Measurements from ENCODE around the gene ZNF431. TPM values are rescaled to one million over a fixed set of nuclear protein-coding genes. Genes with fewer than 3 reads are reported as not detected.
"Not testable (repeated sequence)": the region's sequence is repeated elsewhere in the genome, so short reads cannot be mapped to it uniquely, and the experiment has no call there.

The ZNF431 gene
- total RNA-seq, 4 donors from 2014 or later = 20.4 to 49.0 (median 27.4) TPM

DNA sequence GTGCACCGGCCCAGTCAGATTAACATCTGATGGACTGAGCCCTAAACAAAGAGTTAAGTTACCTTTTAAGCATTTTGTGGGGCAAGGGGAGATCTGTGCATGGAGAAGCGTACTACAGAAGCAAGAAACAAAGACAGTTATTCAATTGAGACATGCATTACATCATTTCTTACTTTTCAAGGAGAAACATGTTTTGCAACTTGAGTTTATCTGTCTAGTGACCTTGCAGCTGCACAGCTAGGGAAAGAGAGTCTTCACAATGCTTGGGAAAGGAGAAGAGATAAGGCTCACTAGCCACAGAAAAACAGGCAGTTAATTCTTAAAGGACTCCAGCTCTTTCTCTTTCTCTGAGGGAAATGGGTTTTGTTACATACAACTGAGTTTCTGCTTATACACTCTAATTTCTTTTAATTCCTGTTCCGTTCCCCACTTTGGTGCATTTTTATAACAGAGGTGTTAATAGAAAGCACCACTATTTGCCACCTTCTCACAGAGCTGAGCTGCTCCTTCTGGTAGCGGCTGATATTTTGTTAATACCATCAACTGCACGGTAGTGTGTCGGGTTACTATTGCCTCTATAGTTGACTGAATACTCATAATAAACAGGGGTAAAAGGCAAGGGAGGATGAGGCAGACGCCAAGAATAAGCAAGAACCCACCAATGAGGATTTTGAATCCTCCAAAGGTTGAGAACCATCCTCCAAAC is 55.9 kb downstream of the ZNF431 start:
- no peak for DNase-seq (ENCODE audit: low spot score in 2 of 2)
- WGBS, 2 donors = 66 to 67% methylated on average over 7 of the region's 7 CpGs
- intact Hi-C loops (cut with DNase I; ENCODE audit: low total_unique reads) = no loop called here
- TF ChIP-seq POLR2A (IDR thresholded peaks at IDR 0.05) = no peak
- no peak for TF ChIP-seq CTCF (IDR thresholded peaks at IDR 0.05)
- no peak overlapping the region for H3K4me3 ChIP-seq (ENCODE audit: low read depth, poor library complexity, severe bottlenecking)

DNA sequence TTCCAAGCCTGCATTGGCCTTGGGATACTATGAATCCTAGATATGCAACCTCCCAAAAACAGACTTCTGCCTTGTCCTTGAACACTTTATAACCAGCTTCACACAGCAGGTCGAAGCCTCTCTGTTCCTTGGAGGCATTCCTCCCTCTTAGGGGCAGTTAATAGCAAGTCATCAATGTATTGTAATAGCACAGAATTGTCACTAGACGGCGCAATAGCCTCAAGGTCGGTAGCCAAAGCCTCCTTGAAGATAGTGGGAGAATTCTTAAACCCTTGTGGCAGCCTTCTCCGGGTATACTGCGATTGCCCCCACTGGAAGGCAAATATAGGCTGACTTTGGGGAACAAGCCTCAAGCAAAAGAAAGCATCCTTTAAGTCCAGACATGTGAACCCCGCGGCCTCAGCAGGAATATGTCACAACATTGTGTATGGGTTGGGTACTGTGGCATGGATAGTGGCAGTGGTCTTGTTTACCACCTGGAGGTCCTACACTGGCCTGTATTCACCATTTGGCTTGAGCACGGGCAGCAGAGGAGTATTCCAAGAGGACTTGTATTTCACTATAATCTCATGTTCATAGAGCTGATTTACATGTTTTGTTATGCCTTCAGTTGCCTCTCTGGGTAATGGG is 61.1 kb downstream of the ZNF431 start:
- TF ChIP-seq CTCF (IDR thresholded peaks at IDR 0.05) (no peak), POLR2A (IDR thresholded peaks at IDR 0.05) (no peak)
- intact Hi-C loops (cut with DNase I; ENCODE audit: low total_unique reads) = no loop called here
- DNase-seq (ENCODE audit: low spot score in 2 of 2) = no peak
- WGBS, 2 donors = 36 to 44% methylated on average over 9 of the region's 9 CpGs
- H3K4me3 ChIP-seq (ENCODE audit: low read depth, poor library complexity, severe bottlenecking) = no peak overlapping the region

- no peak for DNase-seq (ENCODE audit: low spot score in 2 of 2)
- no peak for TF ChIP-seq CTCF (IDR thresholded peaks at IDR 0.05)
- TF ChIP-seq POLR2A (IDR thresholded peaks at IDR 0.05) = no peak
- intact Hi-C loops (cut with DNase I; ENCODE audit: low total_unique reads) = no loop called here
- 38 to 42% methylated on average over 6 of the region's 6 CpGs for WGBS, 2 donors
- no peak overlapping the region for H3K4me3 ChIP-seq (ENCODE audit: low read depth, poor library complexity, severe bottlenecking)
Observed at GRCh38 chr19:21210037-21210621, 68.3 kb downstream of the ZNF431 start.

- H3K4me3 ChIP-seq (ENCODE audit: low read depth, poor library complexity, severe bottlenecking) = no peak overlapping the region
- DNase-seq (ENCODE audit: low spot score in 2 of 2) = no peak
- intact Hi-C loops (cut with DNase I; ENCODE audit: low total_unique reads) = no loop called here
- TF ChIP-seq POLR2A (IDR thresholded peaks at IDR 0.05) (no peak), CTCF (IDR thresholded peaks at IDR 0.05) (no peak)
Observed at GRCh38 chr19:21221693-21222092, 79.9 kb downstream of the ZNF431 start.

DNA sequence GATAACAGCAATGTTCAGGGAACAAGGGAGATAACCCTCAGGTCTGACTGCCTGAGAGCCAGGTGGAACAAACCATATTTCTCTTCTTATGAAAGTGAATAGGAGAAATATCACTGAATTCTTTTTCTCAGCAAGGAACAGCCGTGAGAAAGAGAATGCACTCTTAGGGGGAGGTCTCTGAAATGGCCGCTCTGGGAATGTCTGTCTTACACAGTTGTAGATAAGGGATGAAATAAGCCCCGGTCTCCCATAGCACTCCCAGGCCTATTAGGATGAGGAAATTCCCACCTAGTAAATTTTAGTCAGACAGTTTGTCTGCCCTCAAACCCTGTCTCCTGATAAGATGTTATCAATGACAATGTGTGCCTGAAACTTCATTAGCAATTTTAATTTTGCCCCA is 88.1 kb downstream of the ZNF431 start:
- intact Hi-C loops (cut with DNase I; ENCODE audit: low total_unique reads); H3K4me3 ChIP-seq (ENCODE audit: low read depth, poor library complexity, severe bottlenecking); DNase-seq (ENCODE audit: low spot score in 2 of 2): not testable (repeated sequence)
- WGBS, 2 donors = 81 to 84% methylated on average over 3 of the region's 3 CpGs

GRCh38 chr19:21233691-21234090 is 91.9 kb downstream of the ZNF431 start:
- TF ChIP-seq POLR2A (IDR thresholded peaks at IDR 0.05) = no peak
- no peak overlapping the region for H3K4me3 ChIP-seq (ENCODE audit: low read depth, poor library complexity, severe bottlenecking)
- 82 to 95% methylated on average over 2 of the region's 2 CpGs for WGBS, 2 donors
- no peak for DNase-seq (ENCODE audit: low spot score in 2 of 2)
- intact Hi-C loops (cut with DNase I; ENCODE audit: low total_unique reads) = no loop called here

- H3K4me3 ChIP-seq (ENCODE audit: low read depth, poor library complexity, severe bottlenecking); DNase-seq (ENCODE audit: low spot score in 2 of 2); intact Hi-C loops (cut with DNase I; ENCODE audit: low total_unique reads): not testable (repeated sequence)
- WGBS, 2 donors = 81 to 86% methylated on average over 4 of the region's 4 CpGs
Observed at GRCh38 chr19:21236751-21237150, 94.9 kb downstream of the ZNF431 start.

All from lower leg skin (tissue), 4 donors.